GM12872 (cell line): ENCODE data around the gene DNASE1L1.

Experiments used
- TF ChIP-seq, protein P1 (sequence below): IDR thresholded peaks from 3 replicates; pipeline ENCODE4 v1.5.1; 2011; ENCODE audit warnings: low read depth, mild to moderate bottlenecking, low read length, moderate library complexity; ENCODE audit not compliant: insufficient read depth

DNASE1L1 gene

DNA sequence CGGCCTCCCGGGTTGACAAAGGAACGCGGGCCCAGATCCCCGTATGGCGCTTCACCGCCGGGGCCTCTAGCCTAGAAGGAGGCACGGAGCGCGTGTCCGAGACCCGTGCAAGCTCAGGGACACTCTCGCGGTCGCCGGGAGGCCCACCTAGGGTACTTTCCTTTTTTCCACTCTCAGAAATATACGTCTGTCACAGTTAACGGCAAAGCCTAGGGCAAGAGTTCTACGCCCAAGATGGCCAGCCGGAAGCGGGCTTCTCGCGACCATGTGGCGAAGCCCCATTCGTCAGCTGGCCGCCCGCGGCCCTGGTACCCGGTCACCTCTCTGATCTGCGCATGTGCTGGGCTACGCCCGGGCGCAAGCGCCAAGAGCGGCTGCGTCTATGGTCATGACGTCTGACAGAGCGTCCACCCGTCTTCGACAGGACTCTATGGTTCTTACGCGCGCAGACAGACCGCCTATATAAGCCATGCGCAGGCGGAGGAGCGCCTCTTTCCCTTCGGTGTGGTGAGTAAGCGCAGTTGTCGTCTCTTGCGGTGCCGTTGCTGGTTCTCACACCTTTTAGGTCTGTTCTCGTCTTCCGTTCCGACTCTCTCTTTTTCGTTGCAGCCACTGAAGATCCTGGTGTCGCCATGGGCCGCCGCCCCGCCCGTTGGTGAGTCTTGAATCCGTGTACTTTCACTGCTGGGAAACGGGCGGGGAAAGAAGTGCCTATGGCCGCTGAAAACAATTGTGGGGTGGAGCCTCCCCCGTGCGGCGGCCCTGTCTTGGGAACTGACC lies 11.0 kb downstream of the DNASE1L1 start, which contains the start of gene RPL10:
Gene RPL10, plus strand, starts transcription at position 490 of the 780 bp plus-strand sequence. Its CDS starts 143 bp downstream, at position 633.
- TF ChIP-seq, protein P1, sequence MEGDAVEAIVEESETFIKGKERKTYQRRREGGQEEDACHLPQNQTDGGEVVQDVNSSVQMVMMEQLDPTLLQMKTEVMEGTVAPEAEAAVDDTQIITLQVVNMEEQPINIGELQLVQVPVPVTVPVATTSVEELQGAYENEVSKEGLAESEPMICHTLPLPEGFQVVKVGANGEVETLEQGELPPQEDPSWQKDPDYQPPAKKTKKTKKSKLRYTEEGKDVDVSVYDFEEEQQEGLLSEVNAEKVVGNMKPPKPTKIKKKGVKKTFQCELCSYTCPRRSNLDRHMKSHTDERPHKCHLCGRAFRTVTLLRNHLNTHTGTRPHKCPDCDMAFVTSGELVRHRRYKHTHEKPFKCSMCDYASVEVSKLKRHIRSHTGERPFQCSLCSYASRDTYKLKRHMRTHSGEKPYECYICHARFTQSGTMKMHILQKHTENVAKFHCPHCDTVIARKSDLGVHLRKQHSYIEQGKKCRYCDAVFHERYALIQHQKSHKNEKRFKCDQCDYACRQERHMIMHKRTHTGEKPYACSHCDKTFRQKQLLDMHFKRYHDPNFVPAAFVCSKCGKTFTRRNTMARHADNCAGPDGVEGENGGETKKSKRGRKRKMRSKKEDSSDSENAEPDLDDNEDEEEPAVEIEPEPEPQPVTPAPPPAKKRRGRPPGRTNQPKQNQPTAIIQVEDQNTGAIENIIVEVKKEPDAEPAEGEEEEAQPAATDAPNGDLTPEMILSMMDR: no peak

DNA sequence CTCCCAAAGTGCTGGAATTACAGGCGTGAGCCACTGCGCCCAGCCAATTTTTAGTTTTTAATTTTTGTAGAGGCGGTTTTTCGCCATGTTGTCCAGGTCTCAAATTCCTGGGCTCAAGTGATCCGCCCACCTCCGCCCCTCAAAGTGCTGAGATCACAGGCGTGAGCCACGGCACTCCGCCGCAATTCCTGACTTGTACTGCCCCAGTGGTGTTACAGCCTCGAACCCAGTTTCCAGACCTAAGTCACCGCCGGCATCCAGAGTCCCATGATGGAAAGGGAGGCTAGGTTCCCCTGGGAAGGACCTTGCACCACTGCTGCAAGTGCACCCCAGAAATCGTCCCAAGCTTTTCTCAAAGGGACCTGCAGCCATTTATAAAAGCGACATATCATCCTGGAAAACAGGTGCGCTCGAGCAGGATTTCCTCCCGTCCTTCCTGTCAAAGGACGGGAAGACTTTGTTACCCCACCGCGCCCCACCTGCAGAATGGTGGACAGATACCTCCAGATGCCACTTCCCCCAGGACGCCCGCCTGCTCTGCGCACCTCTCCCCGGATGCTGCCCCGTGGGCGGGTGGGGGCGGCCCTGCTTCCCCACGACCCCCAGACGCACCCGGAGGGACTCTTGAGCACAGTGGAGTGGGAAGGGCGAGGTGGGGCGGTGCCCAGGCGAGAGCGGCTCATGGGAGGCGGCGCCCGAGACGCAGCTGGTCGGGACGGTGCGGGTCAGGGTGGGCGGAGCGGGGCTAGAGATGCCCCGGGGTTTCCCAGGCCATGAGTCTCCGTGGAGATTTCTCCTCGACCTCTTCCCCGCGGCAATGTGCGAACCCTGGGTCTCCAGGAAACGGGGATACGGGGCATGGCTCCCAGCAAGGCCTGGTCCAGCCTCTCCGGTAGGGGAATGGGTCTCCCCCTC lies 11.8 kb downstream of the DNASE1L1 start:
- TF ChIP-seq, protein P1: no peak

DNA sequence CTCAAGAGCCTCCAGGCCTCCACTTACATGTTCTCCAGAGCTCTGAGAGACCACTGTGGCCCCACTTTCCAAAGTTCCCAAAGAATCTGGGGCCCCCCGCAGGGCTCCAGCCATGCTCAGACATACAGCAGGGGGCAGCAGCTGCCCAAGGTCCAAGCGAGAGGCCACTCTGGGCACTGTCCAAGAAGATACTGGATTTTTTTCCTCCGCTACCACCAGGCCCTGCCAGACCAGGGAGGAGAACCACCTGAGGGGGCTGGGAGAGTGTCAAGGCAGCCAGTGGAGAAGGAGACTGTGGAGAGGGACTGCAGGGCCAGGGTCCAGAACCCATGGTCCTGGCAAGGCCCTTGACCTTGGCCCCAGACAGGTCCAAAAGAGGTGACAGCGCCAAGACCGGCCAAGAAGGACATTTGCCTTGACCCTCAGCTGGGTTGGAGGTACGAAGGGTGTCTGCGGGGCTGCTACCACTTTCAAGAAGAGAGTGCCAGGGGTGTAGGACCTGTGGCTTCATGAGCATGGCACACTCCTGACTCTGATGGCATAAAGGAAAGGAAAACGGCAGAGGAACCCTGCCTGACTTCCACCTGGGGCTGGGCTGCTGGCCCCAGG lies 24.7 kb downstream of the DNASE1L1 start:
- TF ChIP-seq, protein P1: 0 out of 3 replicates have a peak, but pooled peaks have one; percentile 18

DNA sequence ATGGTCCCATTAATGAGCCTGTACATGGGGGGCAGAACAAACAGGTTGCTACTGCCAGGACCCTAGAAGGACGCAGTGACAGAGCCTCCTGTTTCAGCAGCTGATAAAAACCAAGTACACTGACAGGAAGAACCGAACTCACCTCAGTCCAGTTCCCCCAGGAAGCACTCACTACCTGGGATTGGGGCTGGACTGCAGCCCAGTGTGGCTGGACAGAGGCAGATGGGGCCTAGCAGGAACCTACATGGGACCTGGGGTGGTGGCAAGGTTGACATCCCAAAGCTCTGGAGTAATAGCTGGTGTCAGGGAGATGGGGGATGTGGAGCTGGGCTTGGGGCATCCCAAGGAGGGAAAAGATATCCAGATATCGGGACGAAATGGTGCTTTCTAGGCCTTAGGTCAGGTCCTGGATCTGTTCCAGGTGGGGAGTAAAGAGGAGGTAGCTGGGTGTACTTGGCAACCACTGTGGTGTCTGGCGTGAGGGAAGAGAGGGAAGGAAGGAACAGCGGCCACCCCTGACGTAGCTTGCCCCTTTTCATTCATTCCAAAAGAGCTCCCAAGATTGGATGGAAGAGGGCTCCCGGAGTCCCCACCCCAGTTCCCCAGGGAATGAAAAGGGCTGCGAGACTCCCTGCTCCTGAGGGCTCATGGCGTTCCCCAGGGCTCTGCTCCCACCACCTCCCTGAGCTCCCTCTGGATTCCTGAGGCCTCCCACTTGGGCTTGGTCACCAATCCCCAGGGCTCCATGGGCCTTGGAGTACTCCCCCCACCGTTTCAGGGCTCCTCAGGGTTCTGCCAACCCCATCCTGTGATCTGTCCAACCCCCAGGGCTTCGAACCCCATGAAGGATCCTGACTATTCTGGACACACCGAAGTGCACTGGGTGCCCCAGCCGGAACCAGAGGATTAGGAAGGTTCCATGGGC lies 25.4 kb downstream of the DNASE1L1 start:
- TF ChIP-seq, protein P1: no peak

DNA sequence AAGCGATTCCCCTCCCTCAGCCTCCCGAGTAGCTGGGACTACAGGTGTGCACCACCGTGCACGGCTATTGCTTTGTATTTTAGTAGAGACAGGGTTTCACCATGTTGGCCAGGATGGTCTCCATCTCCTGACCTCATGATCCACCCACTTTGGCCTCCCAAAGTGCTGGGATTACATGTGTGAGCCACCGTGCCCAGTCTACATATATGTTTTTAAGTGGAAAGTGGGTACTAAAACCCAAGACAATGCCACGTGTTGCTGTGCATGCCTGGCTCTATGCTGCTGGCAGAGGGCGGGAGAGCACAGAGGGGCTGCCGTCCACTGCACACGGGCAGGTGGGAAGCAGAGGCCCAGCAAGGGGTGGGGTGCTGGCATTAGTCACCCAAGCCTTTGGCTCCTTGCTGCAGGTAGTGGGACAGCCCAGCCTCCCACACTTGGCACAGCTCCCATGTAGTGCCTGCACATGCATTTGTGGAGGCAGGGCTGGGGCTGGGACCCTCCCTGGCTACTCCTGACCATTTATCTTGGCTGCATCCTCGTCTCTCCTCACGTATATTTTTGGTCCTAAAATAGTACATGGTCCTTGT lies 26.5 kb downstream of the DNASE1L1 start:
- TF ChIP-seq, protein P1: no peak

DNA sequence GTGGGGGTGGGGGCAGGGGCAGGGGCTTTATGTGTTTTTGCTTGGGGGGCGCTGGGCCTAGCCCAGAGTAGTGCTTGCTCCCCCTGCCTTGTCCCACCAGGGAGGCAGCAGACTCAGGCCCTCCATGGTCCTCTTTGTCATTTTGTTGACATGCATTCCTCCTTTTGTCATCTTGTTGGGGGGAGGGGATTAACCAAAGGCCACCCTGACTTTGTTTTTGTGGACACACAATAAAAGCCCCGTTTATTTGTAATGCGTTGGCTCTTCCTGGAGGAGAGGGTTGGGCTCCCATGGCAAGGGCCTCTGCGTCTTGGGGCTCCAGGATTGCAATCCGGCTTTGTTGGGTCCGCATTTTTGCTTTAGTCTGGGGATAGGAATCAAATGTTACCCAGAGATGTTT lies 27.8 kb downstream of the DNASE1L1 start:
- TF ChIP-seq, protein P1: no peak
